Ishikawa (cell line): ENCODE measurements around the gene TSPAN18.

ENCODE experiments used
- CREB1 ChIP-seq: IDR thresholded peaks from 2 replicates; pipeline ENCODE4 v1.6.1; 2012; ENCODE audit warnings: low read depth
- EGR1 ChIP-seq: IDR thresholded peaks from 2 replicates; pipeline ENCODE4 v1.6.1; 2012
- EP300 ChIP-seq: IDR thresholded peaks from 2 replicates; pipeline ENCODE4 v1.6.1; 2012; ENCODE audit warnings: borderline replicate concordance
- MAX ChIP-seq: IDR thresholded peaks from 2 replicates; pipeline ENCODE4 v1.6.1; 2012
- RAD21 ChIP-seq: IDR thresholded peaks from 2 replicates; pipeline ENCODE4 v1.6.1; 2012; ENCODE audit warnings: low read depth
- REST ChIP-seq: IDR thresholded peaks from 2 replicates; pipeline ENCODE4 v1.6.1; 2012; ENCODE audit warnings: low read depth, mild to moderate bottlenecking
- TAF1 ChIP-seq: IDR thresholded peaks from 2 replicates; pipeline ENCODE4 v1.6.1; 2012; ENCODE audit warnings: low read depth, mild to moderate bottlenecking
- TCF12 ChIP-seq: IDR thresholded peaks from 2 replicates; pipeline ENCODE4 v1.6.1; 2012; ENCODE audit warnings: low read depth
- USF1 ChIP-seq: IDR thresholded peaks from 2 replicates; pipeline ENCODE4 v1.6.1; 2012

GRCh38 chr11:44923806-44924205, 197.0 kb downstream of the TSPAN18 start:
- no peak for TF ChIP-seq EP300
- TF ChIP-seq RAD21: no peak
- TF ChIP-seq CREB1: no peak
- no peak for TF ChIP-seq REST
- no peak for TF ChIP-seq MAX
- TF ChIP-seq TCF12: no peak
- no peak for TF ChIP-seq EGR1
- no peak for TF ChIP-seq TAF1
- TF ChIP-seq USF1: no peak
